Ecto neural progenitor cell (in vitro differentiated cells): Measurements from ENCODE around the gene NR1I2.

Source experiments
- DNase-seq: peaks from one replicate; pipeline ENCODE4 v3.0.0-alpha.2; 2018; ENCODE audit warnings: low spot score

Gene NR1I2

DNA sequence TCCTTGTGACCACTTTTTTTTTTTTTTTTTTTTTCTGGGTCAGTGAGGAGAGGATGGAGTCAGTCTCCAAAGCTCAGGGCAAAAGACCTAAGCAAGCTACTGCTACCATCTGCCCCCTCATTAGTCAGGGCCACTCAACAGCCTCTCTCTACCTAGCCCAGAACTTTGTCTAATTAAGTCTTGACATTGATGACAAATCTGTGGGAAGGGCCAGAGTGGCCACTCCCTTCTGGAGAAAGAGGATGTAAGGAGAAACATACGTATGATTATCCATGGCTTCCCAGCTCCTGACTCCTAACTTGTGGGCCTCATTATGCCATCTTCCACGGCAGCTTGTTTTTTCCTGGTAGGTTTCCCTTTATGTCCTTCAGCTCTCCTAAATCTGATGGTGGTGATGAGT, 37.9 kb downstream of the NR1I2 start:
- no peak for DNase-seq

DNA sequence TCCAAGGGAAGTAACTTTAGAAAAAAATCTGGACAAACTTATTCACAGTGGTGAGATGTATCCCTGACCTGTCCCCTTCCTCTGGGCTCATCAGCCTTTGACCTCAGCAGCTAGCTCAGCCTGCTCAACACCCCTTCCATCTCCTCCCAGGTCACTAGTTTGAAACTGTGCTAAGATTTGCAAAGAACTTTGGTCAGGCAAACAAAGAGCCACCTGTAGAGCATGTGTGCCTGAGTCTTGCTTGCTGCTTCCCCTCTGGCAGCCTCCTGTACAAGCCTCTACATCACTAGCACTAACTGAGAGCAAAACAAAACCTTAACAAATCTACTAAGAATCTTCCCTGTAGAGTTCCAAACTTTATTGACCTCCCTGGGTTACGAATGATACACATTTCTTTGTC, 43.9 kb downstream of the NR1I2 start:
- no peak for DNase-seq

- no peak for DNase-seq
These were observed 45.1 kb downstream of the NR1I2 start for GRCh38 chr3:119826711-119827608.

- no peak for DNase-seq
These were observed 47.5 kb downstream of the NR1I2 start for GRCh38 chr3:119829420-119829819.

- DNase-seq = no peak
These were observed 49.1 kb downstream of the NR1I2 start for GRCh38 chr3:119831022-119831421.

- no peak for DNase-seq
These were observed 50.1 kb downstream of the NR1I2 start for GRCh38 chr3:119831941-119832371.

DNA sequence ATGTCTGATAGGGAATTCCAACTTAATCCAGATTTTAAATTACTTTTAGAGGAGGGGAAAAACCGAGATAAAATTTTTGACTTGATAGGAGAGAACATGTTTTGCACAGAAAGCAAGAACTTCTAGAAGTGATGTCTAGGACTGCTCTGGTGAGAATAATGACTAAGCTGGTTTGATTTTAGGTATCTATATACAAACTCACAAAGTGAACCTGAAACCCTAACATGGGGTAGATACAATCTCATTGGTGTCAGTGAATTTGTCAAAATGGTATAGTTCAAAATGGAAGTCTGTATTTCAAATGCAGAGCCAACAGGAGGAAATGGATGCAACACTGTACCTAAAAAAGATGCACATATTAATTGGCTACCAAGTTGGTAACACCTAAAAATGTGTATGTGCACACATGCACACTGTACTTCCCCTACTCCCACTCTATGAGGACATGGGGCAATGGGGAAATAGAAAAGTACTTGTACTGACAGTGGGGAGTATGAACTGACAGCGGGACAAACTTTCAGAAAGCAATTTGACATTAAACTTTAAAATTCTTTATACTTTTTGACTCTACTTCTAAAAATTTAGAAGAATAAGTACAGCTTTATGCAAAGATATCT, 53.0 kb downstream of the NR1I2 start:
- DNase-seq = no peak

- no peak for DNase-seq
These were observed 53.7 kb downstream of the NR1I2 start for GRCh38 chr3:119835556-119835955.

GRCh38 chr3:119841808-119842471, 60.0 kb downstream of the NR1I2 start:
- DNase-seq = no peak

- DNase-seq = no peak
These were observed 67.2 kb downstream of the NR1I2 start for GRCh38 chr3:119849126-119849525.

- no peak for DNase-seq
These were observed 74.8 kb downstream of the NR1I2 start for GRCh38 chr3:119856695-119857094.

DNA sequence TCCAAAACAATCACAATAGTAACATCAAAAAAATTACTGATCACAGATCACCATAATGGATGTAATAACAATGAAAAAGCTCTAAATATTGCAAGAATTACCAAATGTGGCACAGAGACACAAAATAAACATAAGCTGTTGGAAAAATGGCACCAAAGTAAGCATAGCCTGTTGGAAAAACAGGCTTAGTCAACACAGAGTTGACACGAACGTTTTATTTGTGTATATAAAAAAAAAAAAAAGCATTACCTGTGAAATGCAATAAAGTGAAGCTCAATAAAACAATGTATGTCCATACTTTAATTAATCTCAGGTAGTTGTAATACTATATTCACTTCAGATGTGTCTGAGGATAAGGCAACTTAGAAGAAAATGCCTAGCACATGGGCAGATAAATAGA, 77.1 kb downstream of the NR1I2 start:
- no peak for DNase-seq

DNA sequence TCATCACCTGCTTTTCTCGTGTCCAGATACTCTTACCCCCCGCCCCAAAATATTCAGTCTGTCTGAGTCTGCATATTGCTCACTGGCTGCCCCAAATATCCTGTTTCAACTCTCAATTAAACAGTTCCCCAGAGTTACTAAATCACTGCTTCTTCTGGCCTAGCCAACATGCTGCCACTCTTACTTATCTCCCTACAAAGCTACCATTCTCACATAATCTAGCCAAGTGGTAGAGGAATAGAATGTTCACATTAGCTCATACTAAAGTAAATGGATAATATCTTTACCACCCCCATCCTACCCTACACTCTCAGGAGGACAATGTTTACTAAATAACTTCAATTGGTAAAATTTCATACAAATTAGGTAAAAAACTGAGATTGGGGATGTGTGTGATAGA, 77.8 kb downstream of the NR1I2 start:
- DNase-seq = no peak

DNA sequence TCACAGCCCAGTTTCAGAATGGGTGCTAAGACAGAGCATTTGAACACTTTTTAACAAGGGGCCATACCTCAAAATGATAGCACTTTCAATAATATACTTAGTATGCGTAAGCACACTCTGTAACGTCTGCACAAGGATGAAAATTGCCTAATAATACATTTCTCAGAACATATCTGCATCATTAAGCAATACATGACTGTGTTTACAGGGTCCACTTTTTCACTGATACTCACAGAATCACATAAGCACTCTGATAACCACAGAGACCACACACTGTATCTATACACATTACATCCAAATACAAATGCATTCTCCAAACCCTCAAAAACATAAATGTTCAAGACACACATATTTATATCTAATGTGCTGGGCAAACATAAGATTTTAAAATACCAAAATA, 79.8 kb downstream of the NR1I2 start:
- DNase-seq = no peak

- DNase-seq = no peak
These were observed 80.7 kb downstream of the NR1I2 start for GRCh38 chr3:119862616-119863015.

DNA sequence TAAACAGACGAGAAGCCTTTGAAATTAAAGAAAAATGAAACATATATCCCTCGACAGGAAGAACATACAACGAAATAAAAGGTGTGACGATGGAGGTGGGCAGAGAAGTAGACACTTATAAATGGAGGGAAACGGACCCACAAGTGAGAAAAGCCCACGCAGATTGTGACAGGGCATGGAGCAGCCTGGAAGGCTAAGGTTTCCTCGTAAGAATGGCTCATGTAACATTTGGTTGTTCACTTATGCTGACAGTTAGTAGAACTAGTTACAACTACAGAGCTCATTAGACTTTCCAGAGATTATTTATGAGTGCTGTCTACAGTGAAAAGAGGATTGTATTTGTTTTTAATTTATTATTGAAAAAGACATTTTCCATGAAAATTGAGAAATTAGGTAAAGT, 82.6 kb downstream of the NR1I2 start:
- DNase-seq = no peak
